Tibial nerve (tissue), 4 donors: ENCODE measurements around the gene MAPK14. TPM values are rescaled to one million over a fixed set of nuclear protein-coding genes. Genes with fewer than 3 reads are reported as not detected.

ENCODE experiments used
- DNase-seq, 2 donors: peaks; one replicate each; pipeline ENCODE4 v3.0.0-alpha.2; 2019; ENCODE audit warnings: low spot score in 2 of 2
- H3K27ac ChIP-seq, 4 donors: fragments of 200-600 bp; sonication (generic) in 3 of 4; one replicate each; pipeline ENCODE4 v1.5.1; 2017 to 2019; ENCODE audit warnings: mild to moderate bottlenecking in 1 of 4
- H3K27me3 ChIP-seq, 2 donors: fragments of 200-600 bp; sonication (generic) in 1 of 2; one replicate each; pipeline versions ENCODE4 v1.5.1 to v1.6.0; 2017 to 2019
- H3K36me3 ChIP-seq, 3 donors: fragments of 200-600 bp; sonication (generic); one replicate each; pipeline ENCODE4 v1.5.1; 2018 to 2019
- H3K4me1 ChIP-seq, 4 donors: fragments of 200-600 bp; sonication (generic) in 3 of 4; one replicate each; pipeline ENCODE4 v1.5.1; 2017 to 2019
- H3K4me3 ChIP-seq, 4 donors: fragments of 200-600 bp; sonication (generic) in 3 of 4; one replicate each; pipeline ENCODE4 v1.5.1; 2017 to 2019; ENCODE audit warnings: mild to moderate bottlenecking in 1 of 4, moderate library complexity in 1 of 4
- H3K9me3 ChIP-seq, 4 donors: fragments of 200-600 bp; sonication (generic) in 3 of 4; one replicate each; pipeline ENCODE4 v1.5.1; 2017 to 2019
- CTCF ChIP-seq, 5 experiments: fragments of 200-600 bp in 3 of 5; fragments of 450-650 bp in 2 of 5; sonication (generic) in 3 of 5; IDR thresholded peaks; one replicate each; pipeline ENCODE4 v1.5.1; 2016 to 2019; ENCODE audit warnings: antibody characterized with exemption in 5 of 5, mild to moderate bottlenecking in 3 of 5, moderate library complexity in 2 of 5
- EP300 ChIP-seq, 2 donors: sonication (generic); formaldehyde crosslinking; IDR thresholded peaks; one replicate each; pipeline ENCODE4 v1.6.1; 2017; ENCODE audit warnings: antibody characterized with exemption in 2 of 2, mild to moderate bottlenecking in 1 of 2
- POLR2A ChIP-seq, 2 donors: fragments of 450-650 bp; IDR thresholded peaks; one replicate each; pipeline ENCODE4 v1.6.1; 2017; ENCODE audit warnings: antibody characterized with exemption in 2 of 2, mild to moderate bottlenecking in 2 of 2, moderate library complexity in 2 of 2
- WGBS, 2 donors: methylation state at CpG; one replicate each; pipeline ENCODE4 v1.1.5; 2018; 5-methylcytosine and 5-hydroxymethylcytosine counted together
- total RNA-seq, 4 donors: library from RNA; depleted of rRNA; stranded (reverse); fragments of >200 nt; gene quantifications; one replicate each; pipeline ENCODE4 v1.1.0, GENCODE V29; 2016

The MAPK14 gene
- total RNA-seq, 4 donors from 2014 or later, result 73.5 to 88.1 (median 83.2) TPM

GRCh38 chr6:36138667-36139066 lies 111.1 kb downstream of the MAPK14 start:
- TF ChIP-seq POLR2A (IDR thresholded peaks at IDR 0.05) (no peak), CTCF (IDR thresholded peaks at IDR 0.05) (no peak), EP300 (IDR thresholded peaks at IDR 0.05) (no peak)
- no peak overlapping the region for H3K27ac ChIP-seq
- H3K4me1 ChIP-seq, result no peaks in the 10 kb centered on the region
- H3K27me3 ChIP-seq, result no peaks in the 10 kb centered on the region
- no peaks in the 10 kb centered on the region for H3K9me3 ChIP-seq
- H3K36me3 ChIP-seq, result no peaks in the 10 kb centered on the region
- H3K4me3 ChIP-seq, result no peak overlapping the region
- DNase-seq, result no peak
- 84 to 85% methylated on average over 15 of the region's 15 CpGs for WGBS, 2 donors

- TF ChIP-seq POLR2A (IDR thresholded peaks at IDR 0.05) (no peak), CTCF (IDR thresholded peaks at IDR 0.05) (peak in 2 of 5 experiments; percentile 4 to 14)
- Histone ChIP-seq H3K27ac (no peak overlapping the region), H3K36me3 (no peaks in the 10 kb centered on the region), H3K4me1 (no peaks in the 10 kb centered on the region), H3K4me3 (no peak overlapping the region), H3K27me3 (no peaks in the 10 kb centered on the region), H3K9me3 (no peaks in the 10 kb centered on the region)
- WGBS, 2 donors, result 46 to 55% methylated on average over 7 of the region's 7 CpGs
- DNase-seq, result no peak
These were observed 111.8 kb downstream of the MAPK14 start for GRCh38 chr6:36139431-36139830.

GRCh38 chr6:36139991-36140710 lies 112.5 kb downstream of the MAPK14 start:
- no peaks in the 10 kb centered on the region for H3K27me3 ChIP-seq
- WGBS, 2 donors, result 77 to 78% methylated on average over 8 of the region's 8 CpGs
- DNase-seq, result no peak

GRCh38 chr6:36141091-36141490 lies 113.5 kb downstream of the MAPK14 start:
- no peak for DNase-seq
- no peaks in the 10 kb centered on the region for H3K36me3 ChIP-seq
- no peak overlapping the region for H3K27ac ChIP-seq
- TF ChIP-seq POLR2A (IDR thresholded peaks at IDR 0.05) (no peak), CTCF (IDR thresholded peaks at IDR 0.05) (no peak), EP300 (IDR thresholded peaks at IDR 0.05) (no peak)
- H3K27me3 ChIP-seq, result no peaks in the 10 kb centered on the region
- H3K9me3 ChIP-seq, result no peaks in the 10 kb centered on the region
- no peak overlapping the region for H3K4me3 ChIP-seq
- no peaks in the 10 kb centered on the region for H3K4me1 ChIP-seq
- 83 to 88% methylated on average over 4 of the region's 4 CpGs for WGBS, 2 donors

More at GRCh38 chr6:36139991-36140710, 112.5 kb downstream of the MAPK14 start:
- Histone ChIP-seq H3K27ac (no peak overlapping the region), H3K4me1 (no peaks in the 10 kb centered on the region), H3K4me3 (no peak overlapping the region), H3K9me3 (no peaks in the 10 kb centered on the region), H3K36me3 (no peaks in the 10 kb centered on the region)
- TF ChIP-seq CTCF (IDR thresholded peaks at IDR 0.05) (no peak), EP300 (IDR thresholded peaks at IDR 0.05) (no peak), POLR2A (IDR thresholded peaks at IDR 0.05) (no peak)

GRCh38 chr6:36141961-36142360 lies 114.4 kb downstream of the MAPK14 start:
- Histone ChIP-seq H3K27ac (no peak overlapping the region), H3K4me1 (no peaks in the 10 kb centered on the region), H3K9me3 (no peaks in the 10 kb centered on the region), H3K36me3 (no peaks in the 10 kb centered on the region), H3K27me3 (no peaks in the 10 kb centered on the region), H3K4me3 (no peak overlapping the region)
- 72 to 95% methylated on average over 4 of the region's 4 CpGs for WGBS, 2 donors
- DNase-seq, result no peak
- TF ChIP-seq POLR2A (IDR thresholded peaks at IDR 0.05), result no peak
- TF ChIP-seq CTCF (IDR thresholded peaks at IDR 0.05), result no peak
- no peak for TF ChIP-seq EP300 (IDR thresholded peaks at IDR 0.05)
